ENCODE data around the gene APOBEC3H.

DNA sequence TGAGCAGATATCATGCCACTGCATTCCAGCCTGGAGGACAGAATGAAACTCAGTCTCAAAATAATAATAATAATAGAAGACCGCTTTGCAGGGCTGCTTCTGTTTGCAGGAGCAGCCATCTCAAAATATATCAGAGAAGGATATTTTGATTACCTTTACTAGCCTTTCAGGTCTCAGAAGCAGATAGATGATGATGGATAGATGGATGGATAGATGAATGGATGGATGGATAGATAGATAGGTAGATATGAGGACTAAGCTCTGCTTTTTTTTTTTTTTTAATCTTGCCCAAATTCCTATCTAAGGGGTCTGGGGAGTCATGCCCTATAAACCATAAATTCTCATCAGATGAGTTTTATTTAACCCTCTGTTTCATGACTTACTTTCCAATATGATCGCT is 18.5 kb downstream of the APOBEC3H start:
- TF ChIP-seq, protein P1, sequence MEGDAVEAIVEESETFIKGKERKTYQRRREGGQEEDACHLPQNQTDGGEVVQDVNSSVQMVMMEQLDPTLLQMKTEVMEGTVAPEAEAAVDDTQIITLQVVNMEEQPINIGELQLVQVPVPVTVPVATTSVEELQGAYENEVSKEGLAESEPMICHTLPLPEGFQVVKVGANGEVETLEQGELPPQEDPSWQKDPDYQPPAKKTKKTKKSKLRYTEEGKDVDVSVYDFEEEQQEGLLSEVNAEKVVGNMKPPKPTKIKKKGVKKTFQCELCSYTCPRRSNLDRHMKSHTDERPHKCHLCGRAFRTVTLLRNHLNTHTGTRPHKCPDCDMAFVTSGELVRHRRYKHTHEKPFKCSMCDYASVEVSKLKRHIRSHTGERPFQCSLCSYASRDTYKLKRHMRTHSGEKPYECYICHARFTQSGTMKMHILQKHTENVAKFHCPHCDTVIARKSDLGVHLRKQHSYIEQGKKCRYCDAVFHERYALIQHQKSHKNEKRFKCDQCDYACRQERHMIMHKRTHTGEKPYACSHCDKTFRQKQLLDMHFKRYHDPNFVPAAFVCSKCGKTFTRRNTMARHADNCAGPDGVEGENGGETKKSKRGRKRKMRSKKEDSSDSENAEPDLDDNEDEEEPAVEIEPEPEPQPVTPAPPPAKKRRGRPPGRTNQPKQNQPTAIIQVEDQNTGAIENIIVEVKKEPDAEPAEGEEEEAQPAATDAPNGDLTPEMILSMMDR (IDR thresholded peaks at IDR 0.05; ENCODE audit: low read length) = no peak
- TF ChIP-seq EZH2 (IDR thresholded peaks at IDR 0.05; ENCODE audit: borderline replicate concordance, low read length) = no peak
